C1 segment of cervical spinal cord (tissue), 14 donors: ENCODE data around the gene LDLRAD3.
A peak's percentile ranks its signal among the peaks of the same experiment; 100 is the strongest.

Source experiments
- DNase-seq, 14 donors: peaks; one replicate each; lab custom pipeline; 2025; lab: John Stamatoyannopoulos, UW

The LDLRAD3 gene

GRCh38 chr11:36268337-36268985 lies 324.6 kb downstream of the LDLRAD3 start:
- DNase-seq: no peak

DNA sequence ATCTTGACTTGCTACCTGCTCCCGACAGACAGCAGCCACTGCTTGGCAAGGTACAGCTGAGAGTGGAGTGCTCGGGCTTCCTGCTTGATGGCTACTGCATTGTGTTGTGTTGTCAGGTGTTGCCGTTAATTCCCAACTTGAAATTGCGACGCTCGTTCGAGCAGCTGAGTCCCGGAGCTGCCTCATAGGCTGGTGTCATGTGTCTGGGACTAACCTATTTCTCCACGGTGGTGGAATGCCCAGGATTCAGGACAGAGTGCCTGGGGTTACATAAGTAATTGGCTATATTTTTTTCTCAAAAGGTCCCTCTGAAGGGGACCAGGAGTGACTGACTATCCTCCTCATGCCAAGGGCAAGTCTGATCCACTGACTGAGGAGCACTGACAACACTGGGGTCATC lies 326.8 kb downstream of the LDLRAD3 start:
- DNase-seq: no peak

DNA sequence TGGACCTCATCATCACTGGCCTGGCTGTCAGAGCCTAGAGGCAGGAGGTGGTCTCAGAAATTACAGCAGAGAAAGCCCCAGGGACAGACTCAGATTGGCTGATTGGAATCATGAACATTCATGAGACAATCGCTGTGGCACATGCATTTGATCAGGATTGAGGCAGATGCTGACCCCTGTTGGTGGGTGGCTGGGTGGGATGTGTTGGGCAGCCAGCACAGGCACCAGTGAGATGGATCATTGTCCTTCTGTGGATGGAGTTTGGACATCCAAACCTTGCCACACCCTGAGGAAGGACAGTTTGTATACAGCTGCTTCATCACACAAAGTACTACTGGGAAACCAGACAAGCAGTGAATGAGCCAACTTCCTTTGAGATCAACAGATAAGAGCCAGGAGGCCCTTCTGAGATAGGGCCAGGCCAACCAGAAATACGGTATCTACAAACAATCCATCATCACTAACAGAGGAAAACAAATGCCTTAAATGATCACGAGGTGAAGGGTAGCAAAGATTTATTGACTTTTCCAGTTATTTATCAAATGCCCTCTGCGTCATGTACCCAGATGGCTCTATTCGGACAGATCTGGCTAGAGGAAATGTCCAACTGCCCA lies 328.0 kb downstream of the LDLRAD3 start:
- DNase-seq: no peak

- no peak for DNase-seq
Observed at GRCh38 chr11:36273110-36273509, 329.2 kb downstream of the LDLRAD3 start.

GRCh38 chr11:36274414-36274813 lies 330.6 kb downstream of the LDLRAD3 start:
- no peak for DNase-seq

GRCh38 chr11:36278531-36279282 lies 334.8 kb downstream of the LDLRAD3 start:
- peak in 7 of 14 donors; percentile 12 to 49 (median 30) for DNase-seq

DNA sequence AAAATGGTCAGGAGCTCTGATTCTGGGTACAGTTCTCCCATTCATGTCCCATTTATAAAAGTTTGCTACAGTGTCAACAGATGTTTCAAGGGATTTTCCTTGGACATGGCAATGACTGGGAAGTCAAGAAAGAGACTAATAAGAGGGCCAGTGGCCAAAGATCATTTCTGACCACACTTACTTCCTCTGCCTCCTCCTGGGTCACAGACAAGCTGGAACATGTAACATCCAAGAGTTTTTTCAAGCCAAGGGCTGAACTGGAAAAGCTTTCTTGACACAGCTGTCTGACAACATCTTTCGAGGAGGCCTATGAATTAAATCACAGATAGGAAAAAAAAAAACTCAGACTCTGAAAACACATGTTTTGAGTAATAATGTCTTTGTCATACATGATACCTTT lies 336.7 kb downstream of the LDLRAD3 start:
- no peak for DNase-seq
